DMS114 treated with DMSO at 0.1 percent for 48 hours (cell line): ENCODE results near the gene RANBP17.

Experiments
- DNase-seq: peaks from one replicate; lab custom pipeline; 2025; ENCODE audit not compliant: unreplicated experiment; lab: John Stamatoyannopoulos, UW

The RANBP17 gene

DNA sequence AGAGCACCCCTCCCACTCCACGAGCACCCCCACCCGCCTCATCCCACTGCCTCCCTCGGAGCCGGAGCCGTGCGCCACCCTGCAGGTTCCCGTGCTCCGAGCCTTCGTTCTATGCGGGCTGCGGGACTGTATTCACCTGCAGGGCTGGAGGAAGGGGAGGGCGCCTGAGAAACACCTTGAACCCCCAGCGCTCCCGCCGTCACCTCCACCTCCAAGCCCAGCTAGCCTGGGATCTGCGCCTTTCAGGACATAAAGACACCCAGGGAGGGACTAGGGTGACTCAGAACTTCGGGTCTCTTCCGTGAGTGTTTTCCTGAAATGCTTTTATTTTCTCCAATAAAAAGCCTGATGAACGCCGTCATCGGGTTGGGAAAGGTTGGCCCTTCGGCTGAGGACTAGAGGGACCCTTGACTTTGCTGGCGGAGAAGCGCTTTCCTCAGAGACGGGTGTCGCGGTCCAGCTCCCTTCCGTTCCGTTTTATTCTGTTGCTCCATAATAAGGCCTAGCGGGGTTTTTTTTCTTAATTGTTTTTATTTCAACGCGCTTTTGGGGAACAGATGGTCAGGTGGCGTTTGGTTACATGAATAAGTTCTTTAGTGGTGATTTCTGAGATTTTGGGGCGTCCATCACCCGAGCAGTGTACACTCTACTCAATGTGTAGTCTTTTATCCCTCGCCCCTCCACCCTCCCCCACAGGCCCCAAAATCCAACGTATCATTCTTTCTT lies 451.8 kb downstream of the RANBP17 start:
- DNase-seq = no peak

DNA sequence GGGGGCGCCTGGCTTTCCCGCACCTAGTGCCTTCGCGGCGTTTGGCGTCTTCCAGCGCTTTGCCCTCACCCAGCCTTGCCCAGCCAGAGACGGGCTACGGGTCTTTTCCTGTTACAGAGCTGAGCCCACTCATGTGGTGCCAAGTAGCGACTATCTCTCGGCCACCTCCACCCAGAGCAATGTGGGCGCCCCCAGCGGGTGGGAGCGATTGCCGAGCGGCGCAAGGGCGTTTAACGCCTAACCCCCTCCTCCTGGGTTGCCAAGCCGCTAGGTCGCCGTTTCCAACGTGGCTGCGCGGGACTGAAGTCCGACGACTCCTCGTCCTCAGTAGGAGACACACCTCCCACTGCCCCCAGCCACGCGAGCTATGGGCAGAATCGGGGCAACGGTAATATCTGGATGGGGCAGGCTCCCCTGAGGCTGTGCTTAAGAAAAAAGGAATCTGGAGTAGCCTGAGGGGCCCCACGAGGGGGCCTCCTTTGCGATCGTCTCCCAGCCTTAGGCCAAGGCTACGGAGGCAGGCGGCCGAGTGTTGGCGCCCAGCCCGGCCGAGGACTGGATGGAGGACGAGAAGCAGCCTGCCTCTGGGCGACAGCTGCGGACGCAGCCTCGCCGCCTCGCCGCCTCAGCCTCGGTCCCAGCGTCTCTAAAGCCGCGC lies 453.0 kb downstream of the RANBP17 start:
- no peak for DNase-seq

GRCh38 chr5:171315386-171315891 lies 453.6 kb downstream of the RANBP17 start:
- no peak for DNase-seq

- DNase-seq = no peak
These were observed 454.1 kb downstream of the RANBP17 start for GRCh38 chr5:171315925-171316257.

- no peak for DNase-seq
These were observed 454.7 kb downstream of the RANBP17 start for GRCh38 chr5:171316258-171317121.

- DNase-seq = no peak
These were observed 455.4 kb downstream of the RANBP17 start for GRCh38 chr5:171317230-171317629.

- DNase-seq = no peak
These were observed 456.2 kb downstream of the RANBP17 start for GRCh38 chr5:171318026-171318425.

GRCh38 chr5:171321447-171321846 lies 459.6 kb downstream of the RANBP17 start:
- DNase-seq = no peak

DNA sequence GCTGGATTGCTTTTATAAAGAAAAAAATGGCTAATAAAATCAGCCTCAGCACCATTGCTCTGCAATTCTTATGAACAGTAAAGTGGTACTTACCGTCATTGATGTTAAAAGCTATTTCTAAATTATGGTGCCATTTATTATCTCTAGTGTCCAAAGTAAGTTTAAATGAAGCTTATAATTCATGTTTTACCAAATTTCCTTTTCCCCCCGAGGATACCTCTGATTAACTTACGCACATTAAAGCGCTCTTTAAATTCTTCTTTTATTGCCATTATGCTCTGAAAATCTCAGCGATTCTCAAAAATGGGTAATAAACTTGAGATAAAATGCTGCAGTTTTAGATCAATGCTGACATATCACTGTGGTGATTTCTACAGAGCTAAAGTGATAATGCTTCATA lies 460.7 kb downstream of the RANBP17 start:
- DNase-seq = no peak

GRCh38 chr5:171323007-171323406 lies 461.2 kb downstream of the RANBP17 start:
- no peak for DNase-seq

DNA sequence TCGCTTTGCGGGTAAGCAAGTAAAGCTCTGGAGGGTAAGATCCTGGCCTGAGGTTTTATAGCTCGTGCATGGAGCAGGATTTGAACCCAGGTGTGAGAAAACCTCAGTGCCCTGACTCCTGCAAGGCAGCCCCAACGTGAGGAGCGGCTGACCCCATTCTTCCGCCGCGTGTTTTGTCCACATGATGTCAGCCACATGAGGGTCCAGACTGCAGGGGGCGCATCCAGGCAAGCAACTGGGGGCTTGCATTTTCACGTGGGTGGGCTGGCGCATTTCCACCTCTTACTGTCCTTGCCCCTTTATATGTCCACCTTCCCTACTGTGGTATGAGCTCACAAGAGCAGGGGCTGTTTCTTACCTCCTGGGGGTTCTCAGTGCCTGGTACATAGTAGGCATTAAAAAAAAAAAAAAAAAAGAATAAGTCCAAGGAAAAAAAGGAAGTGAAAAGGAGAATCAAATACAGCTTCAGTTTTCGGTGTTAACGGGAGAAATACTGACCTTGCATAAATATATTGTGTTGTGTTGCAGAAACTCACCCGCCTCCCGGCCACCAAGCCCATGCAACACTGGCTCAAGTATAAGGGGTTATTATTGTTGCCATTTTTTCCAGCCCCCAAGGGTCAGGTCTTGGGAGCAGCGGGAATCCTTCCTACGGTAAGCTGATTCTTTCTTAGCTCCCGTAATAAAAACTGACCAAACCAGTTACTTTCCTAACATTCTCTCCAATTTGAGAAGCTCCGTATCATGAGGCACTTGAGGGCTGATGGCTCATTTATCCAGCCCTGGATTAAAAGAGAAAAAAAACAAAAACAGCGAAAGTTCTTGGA lies 462.2 kb downstream of the RANBP17 start:
- DNase-seq = no peak

GRCh38 chr5:171330021-171330420 lies 468.2 kb downstream of the RANBP17 start:
- no peak for DNase-seq

DNA sequence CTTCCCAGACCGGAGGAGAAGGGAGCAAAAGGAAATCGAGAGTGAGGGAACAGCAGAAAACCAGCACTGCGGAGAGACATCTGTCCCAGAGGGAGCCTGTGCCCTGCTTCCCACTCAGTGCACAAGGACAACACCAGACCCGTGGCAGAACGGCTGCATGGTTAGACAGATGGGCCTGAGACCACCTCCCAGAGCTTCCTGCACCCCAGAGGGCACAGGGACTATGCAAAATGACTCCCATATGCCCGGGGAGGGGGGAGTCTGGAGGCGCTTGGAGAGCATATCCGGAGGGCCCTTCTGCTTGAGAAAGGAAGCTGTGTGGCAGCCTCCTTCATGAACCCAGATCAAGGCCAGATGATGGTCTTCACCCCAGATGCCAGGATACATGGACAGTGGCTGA lies 473.8 kb downstream of the RANBP17 start:
- no peak for DNase-seq

- DNase-seq = peak; percentile 65
These were observed 474.8 kb downstream of the RANBP17 start for GRCh38 chr5:171336521-171337209.

DNA sequence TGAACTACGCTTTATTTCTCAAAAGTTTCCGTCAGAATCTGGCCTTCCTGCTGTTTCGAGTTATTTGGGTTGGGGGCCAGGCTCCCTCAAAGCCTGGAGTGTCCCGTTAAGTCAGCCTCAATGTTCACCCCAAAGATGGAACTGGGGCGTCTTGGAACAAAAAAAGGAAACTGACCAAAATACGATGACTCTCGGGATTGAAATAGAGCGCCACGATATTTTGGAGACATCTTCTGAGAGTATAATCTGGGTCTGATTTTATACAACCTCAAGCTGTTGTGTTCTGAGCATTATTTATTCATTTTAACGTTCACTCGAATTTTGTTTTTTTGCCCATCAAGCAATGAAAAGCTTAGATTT lies 475.4 kb downstream of the RANBP17 start:
- DNase-seq = peak; percentile 62

GRCh38 chr5:171340042-171340441 lies 478.2 kb downstream of the RANBP17 start:
- no peak for DNase-seq

- no peak for DNase-seq
These were observed 478.7 kb downstream of the RANBP17 start for GRCh38 chr5:171340491-171340890.

GRCh38 chr5:171342362-171343111 lies 480.7 kb downstream of the RANBP17 start:
- peak; percentile 77 for DNase-seq

DNA sequence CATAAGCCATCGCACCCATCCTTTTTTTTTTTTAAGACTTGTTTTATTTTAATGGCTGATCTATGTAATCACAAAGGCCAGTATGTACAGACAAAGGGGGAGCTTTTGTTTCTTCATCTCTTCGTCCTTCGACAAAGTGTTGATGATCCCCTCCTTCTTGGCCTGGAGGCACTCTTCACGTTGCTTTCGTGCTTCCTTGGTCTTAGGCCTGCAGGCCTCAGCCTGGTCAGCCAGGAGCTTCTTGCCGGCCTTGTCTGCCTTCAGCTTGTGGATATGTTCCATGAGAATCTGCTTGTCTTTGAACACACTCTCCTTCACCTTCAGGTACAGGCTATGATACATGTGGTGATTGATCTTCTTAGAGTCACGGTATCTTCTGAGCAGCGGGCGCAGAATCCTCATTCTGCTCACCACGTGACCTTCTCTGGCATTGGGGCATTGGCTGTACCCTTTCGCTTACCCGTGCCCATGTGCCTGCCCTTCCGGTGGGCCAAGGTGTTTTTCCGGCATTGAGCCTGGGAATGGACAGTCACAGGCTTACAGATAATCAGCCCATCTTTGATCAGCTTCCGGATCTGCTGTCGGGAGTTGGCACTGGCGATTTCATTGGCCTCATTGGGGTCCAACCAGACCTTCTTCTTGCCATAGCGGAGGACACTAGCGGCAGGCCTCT lies 483.3 kb downstream of the RANBP17 start:
- no peak for DNase-seq
